ENCODE results near the gene MCM9. TPM values are rescaled to one million over a fixed set of nuclear protein-coding genes. Genes with fewer than 3 reads are reported as not detected.

Gene MCM9
- total RNA-seq, 1 experiment from 2014 or later = 18.6 TPM

DNA sequence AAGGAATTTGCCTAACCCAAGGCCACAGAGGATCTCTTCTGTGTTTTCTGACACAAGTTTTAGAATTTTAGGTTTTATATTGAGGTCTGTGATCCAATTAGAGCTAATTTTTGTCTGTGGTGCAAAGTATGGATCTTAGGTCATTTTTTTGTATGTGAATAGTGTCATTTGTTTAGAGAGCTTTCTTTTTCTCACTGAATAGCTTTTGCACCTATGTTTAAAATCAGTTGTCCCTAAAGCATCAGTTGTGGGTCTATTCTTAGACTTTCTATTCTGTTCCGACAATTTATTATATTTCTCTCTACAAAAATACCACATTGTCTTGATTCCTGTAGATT is 341 bp upstream of the MCM9 start:
- Mint-ChIP-seq H3K27ac (peak overlapping the region; percentile 34 to 98 (median 97); a peak in 6 of 7 replicates), H3K36me3 (ENCODE audit: insufficient read depth in 1 of 3, low read depth in 3 of 3) (peaks cover 36 to 69% (median 37%) of the 10 kb centered on the region in 3 experiments), H3K9me3 (peaks cover 22% of the 10 kb centered on the region in 2 experiments), H3K4me3 (peak overlapping the region; percentile 86 to 95), H3K4me1 (peaks cover 18 to 19% of the 10 kb centered on the region in 2 experiments), H3K27me3 (ENCODE audit: low read depth) (no peaks in the 10 kb centered on the region)
- Histone ChIP-seq H3K14ac (ENCODE audit: insufficient read depth, low read length) (no peak overlapping the region), H2BK20ac (ENCODE audit: low read depth, low read length, poor library complexity, severe bottlenecking) (no peak overlapping the region), H3K23ac (ENCODE audit: insufficient read length, low read depth, low read length) (no peak overlapping the region), H2BK12ac (ENCODE audit: insufficient read length, low read depth, low read length) (no peak overlapping the region), H3K9me3 (ENCODE audit: control insufficient read depth, low read depth, low read length) (no peaks in the 10 kb centered on the region), H2BK15ac (ENCODE audit: low read depth, low read length) (no peak overlapping the region), H3K9ac (ENCODE audit: extremely low read depth, insufficient read length, low read length) (peak overlapping the region; percentile 64), H3K27ac (ENCODE audit: insufficient read length, low read depth, low read length) (no peak overlapping the region), H4K5ac (ENCODE audit: insufficient read length, low read depth, low read length) (no peak overlapping the region), H3K23me2 (ENCODE audit: insufficient read length, low read depth, low read length, poor library complexity, severe bottlenecking) (peaks cover 4% of the 10 kb centered on the region), H3K4ac (ENCODE audit: low read depth, low read length) (no peak overlapping the region), H3K56ac (ENCODE audit: insufficient read length, low read depth, low read length) (no peak overlapping the region), H3T11ph (ENCODE audit: low read length) (no peak overlapping the region), H4K8ac (replicated peaks; ENCODE audit: insufficient read length, low read depth, low read length) (no peak overlapping the region), H3K79me1 (ENCODE audit: insufficient read depth, low read depth, low read length, poor library complexity, severe bottlenecking) (no peaks in the 10 kb centered on the region), H3K4me1 (ENCODE audit: insufficient read depth, low read length) (no peaks in the 10 kb centered on the region), H3K27me3 (ENCODE audit: insufficient read depth, low read length) (no peaks in the 10 kb centered on the region), H2BK120ac (ENCODE audit: low read depth, low read length, poor library complexity, severe bottlenecking) (no peak overlapping the region), H3K79me2 (ENCODE audit: insufficient read depth, low read length) (no peaks in the 10 kb centered on the region; the same call in 1 of the 2 replicates), H4K20me1 (ENCODE audit: control insufficient read depth, insufficient read depth, insufficient read length) (no peaks in the 10 kb centered on the region), H4K91ac (ENCODE audit: insufficient read length, low read depth, low read length) (no peak overlapping the region), H2BK5ac (ENCODE audit: insufficient read length, low read length) (no peak overlapping the region), H3K4me2 (ENCODE audit: insufficient read depth, insufficient read length, low read length) (peak overlapping the region; percentile 87), H2AFZ (ENCODE audit: low read length) (no peak overlapping the region), H3K18ac (ENCODE audit: insufficient read length, low read depth, low read length) (no peak overlapping the region), H2AK5ac (ENCODE audit: insufficient read length, low read length) (no peak overlapping the region)
- no CpG with 5 or more reads among the region's 1 CpG for WGBS (ENCODE audit: extremely low coverage, insufficient read length, low lambda C conversion rate)
- TF ChIP-seq, protein P1, sequence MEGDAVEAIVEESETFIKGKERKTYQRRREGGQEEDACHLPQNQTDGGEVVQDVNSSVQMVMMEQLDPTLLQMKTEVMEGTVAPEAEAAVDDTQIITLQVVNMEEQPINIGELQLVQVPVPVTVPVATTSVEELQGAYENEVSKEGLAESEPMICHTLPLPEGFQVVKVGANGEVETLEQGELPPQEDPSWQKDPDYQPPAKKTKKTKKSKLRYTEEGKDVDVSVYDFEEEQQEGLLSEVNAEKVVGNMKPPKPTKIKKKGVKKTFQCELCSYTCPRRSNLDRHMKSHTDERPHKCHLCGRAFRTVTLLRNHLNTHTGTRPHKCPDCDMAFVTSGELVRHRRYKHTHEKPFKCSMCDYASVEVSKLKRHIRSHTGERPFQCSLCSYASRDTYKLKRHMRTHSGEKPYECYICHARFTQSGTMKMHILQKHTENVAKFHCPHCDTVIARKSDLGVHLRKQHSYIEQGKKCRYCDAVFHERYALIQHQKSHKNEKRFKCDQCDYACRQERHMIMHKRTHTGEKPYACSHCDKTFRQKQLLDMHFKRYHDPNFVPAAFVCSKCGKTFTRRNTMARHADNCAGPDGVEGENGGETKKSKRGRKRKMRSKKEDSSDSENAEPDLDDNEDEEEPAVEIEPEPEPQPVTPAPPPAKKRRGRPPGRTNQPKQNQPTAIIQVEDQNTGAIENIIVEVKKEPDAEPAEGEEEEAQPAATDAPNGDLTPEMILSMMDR (conservative IDR thresholded peaks at IDR 0.05) = no peak
- no peak for DNase-seq

All from H9 (cell line).